K562 (cell line): ENCODE data around the gene CMIP. TPM values are rescaled to one million over a fixed set of nuclear protein-coding genes. Genes with fewer than 3 reads are reported as not detected.

Source experiments
- GABPA ChIP-seq: fragments of 200-800 bp; sonication (Bioruptor generic); conservative IDR thresholded peaks from 2 replicates; pipeline ENCODE4 v1.6.1; 2016; ENCODE audit warnings: low read depth, missing genetic modification characterization, missing compliant biosample characterization
- GTF2E2 ChIP-seq: fragments of 200-800 bp; sonication (Bioruptor generic); IDR thresholded peaks from 2 replicates; pipeline ENCODE4 v1.6.1; 2016; ENCODE audit warnings: missing genetic modification characterization, missing compliant biosample characterization
- HMGN3 ChIP-seq: IDR thresholded peaks from 2 replicates; pipeline ENCODE4 v1.6.1; 2011; ENCODE audit warnings: borderline replicate concordance, low read depth, mild to moderate bottlenecking, mixed read lengths, low read length; ENCODE audit not compliant: insufficient read length; ENCODE audit errors: extremely low read depth
- JUNB ChIP-seq: fragments of 450-650 bp; formaldehyde crosslinking; conservative IDR thresholded peaks from 2 replicates; pipeline ENCODE4 v1.4.0; 2020; ENCODE audit warnings: mild to moderate bottlenecking
- KHSRP ChIP-seq: fragments of 450-650 bp; IDR thresholded peaks from 2 replicates; pipeline ENCODE4 v1.6.1; 2017
- KLF10 ChIP-seq: fragments of 250-450 bp; sonication (Bioruptor Pico); IDR thresholded peaks from 2 replicates; pipeline ENCODE4 v1.6.1; 2021; ENCODE audit warnings: matching md5 sums
- SIN3A ChIP-seq, 2 experiments: fragments of 150-350 bp in 1 of 2; IDR thresholded peaks; 2 replicates each; pipeline ENCODE4 v1.6.1; 2011 to 2016; ENCODE audit warnings: borderline replicate concordance in 2 of 2, low read depth in 2 of 2, low read length in 2 of 2, mild to moderate bottlenecking in 2 of 2, moderate library complexity in 2 of 2; ENCODE audit not compliant: control insufficient read depth in 1 of 2
- ZC3H4 ChIP-seq: sonication (generic); formaldehyde crosslinking; IDR thresholded peaks from 2 replicates; pipeline ENCODE4 v1.9.0; 2021; ENCODE audit warnings: missing genetic modification reagents, borderline replicate concordance
- ZEB2 ChIP-seq: fragments of 450-650 bp; IDR thresholded peaks from 2 replicates; pipeline ENCODE4 v1.6.1; 2016
- ZNF444 ChIP-seq: fragments of 250-450 bp; sonication (Bioruptor Pico); IDR thresholded peaks from 2 replicates; pipeline ENCODE4 v1.4.0; 2020; ENCODE audit warnings: mild to moderate bottlenecking, moderate library complexity
- ZNF79 ChIP-seq: fragments of 250-450 bp; sonication (Bioruptor Pico); IDR thresholded peaks from 2 replicates; pipeline ENCODE4 v1.4.0; 2020; ENCODE audit warnings: low read depth, mild to moderate bottlenecking, moderate library complexity
- polyA plus RNA-seq, 8 experiments: library from polyadenylated mRNA; depleted of rRNA in 4 of 8; stranded (reverse) in 5 of 8; unstranded in 3 of 8; fragments of >200 nt; fragmentation: Nextera tagmentation in 2 of 8; fragmentation: Illumina TruSeq in 1 of 8; extraction: Ambion mirVana in 2 of 8; extraction: Trizol in 1 of 8; gene quantifications; 2 replicates each; pipeline versions ENCODE4 v1.2.1 to v1.2.3, GENCODE V29; 2011 to 2014; ENCODE audit warnings: inconsistent platforms in 1 of 8, missing spikeins in 1 of 8
- total RNA-seq, 7 experiments: library from RNA; depleted of rRNA in 6 of 7; stranded (reverse); fragments of >200 nt in 6 of 7; fragmentation: Illumina TruSeq in 2 of 7; extraction: Trizol in 2 of 7; gene quantifications; 2 replicates each; pipeline versions ENCODE4 v1.2.1 to v1.2.3, GENCODE V29; 2011 to 2021; ENCODE audit warnings: low replicate concordance in 1 of 7
- TF ChIP-seq, protein P1 (sequence below): sonication (generic); formaldehyde crosslinking; IDR thresholded peaks from 2 replicates; pipeline ENCODE4 v1.8.1; 2023; ENCODE audit warnings: mild to moderate bottlenecking, missing genetic modification reagents, moderate library complexity
- TF ChIP-seq, protein P2 (sequence below), 2 experiments: IDR thresholded peaks; 2 replicates each; pipeline ENCODE4 v1.6.1; 2012; ENCODE audit warnings: improper control_type of control experiment in 2 of 2, low read depth in 2 of 2, low read length in 2 of 2, borderline replicate concordance in 1 of 2
- TF ChIP-seq, protein P3 (sequence below): fragments of 450-650 bp; IDR thresholded peaks from 2 replicates; pipeline ENCODE4 v1.6.1; 2016
- TF ChIP-seq, protein P4 (sequence below): fragments of 450-650 bp; formaldehyde crosslinking; IDR thresholded peaks from 2 replicates; pipeline ENCODE4 v1.4.0; 2022; ENCODE audit warnings: missing genetic modification characterization
- TF ChIP-seq, protein P5 (sequence below), 3 experiments: fragments of 200-800 bp in 1 of 3; sonication (Bioruptor generic) in 1 of 3; sonication (generic) in 1 of 3; formaldehyde crosslinking in 1 of 3; IDR thresholded peaks; 2 replicates each; pipeline versions ENCODE4 v1.6.1 to v1.8.0; 2016 to 2022; ENCODE audit warnings: mild to moderate bottlenecking in 2 of 3, missing compliant biosample characterization in 2 of 3, missing genetic modification characterization in 2 of 3, missing genetic modification reagents in 1 of 3

The CMIP gene
- total and polyA plus RNA-seq, 9 of the 15 experiments (the other 6 are each of a cell fraction or from before 2014, with no cell fraction given) = 0.94 to 82.5 (median 10.3) TPM

DNA sequence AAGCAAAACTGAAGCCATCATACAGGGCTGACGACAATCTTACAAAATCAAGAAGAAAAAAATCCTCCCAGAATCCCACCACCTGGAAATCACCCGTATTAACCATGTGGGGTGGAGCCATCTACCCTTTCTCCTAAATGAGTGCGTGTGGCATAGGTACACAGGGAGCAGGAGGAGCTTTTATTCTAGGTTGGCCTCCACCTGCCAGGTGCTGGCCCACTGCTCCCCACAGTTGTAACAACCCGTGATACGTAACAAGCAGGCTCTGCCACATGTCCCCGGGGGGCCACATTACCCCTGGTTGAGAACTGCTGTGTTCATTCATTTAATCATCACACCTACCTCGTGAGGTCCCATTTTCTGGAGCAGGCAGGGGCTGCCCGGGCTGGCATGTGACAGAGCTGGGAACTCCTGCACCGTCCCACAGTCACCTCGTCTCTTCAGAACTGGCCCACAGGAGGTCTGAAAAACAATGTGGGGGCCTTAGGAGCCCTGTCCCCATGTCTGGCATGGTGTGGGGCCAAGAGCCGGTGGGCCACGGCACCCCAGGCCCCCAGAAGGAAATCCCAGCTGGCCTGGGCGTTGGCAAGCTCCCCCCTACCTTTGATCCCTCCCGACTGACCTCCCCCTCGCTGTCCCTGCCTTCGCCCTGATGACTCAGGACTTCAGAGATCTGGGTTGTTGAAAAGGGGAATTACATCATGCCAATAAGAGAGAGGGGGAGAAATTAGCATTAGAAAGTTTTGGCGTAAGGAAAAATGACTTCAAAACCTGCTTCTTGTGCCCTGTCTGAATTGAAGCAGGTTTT is 12.9 kb downstream of the CMIP start (continued):
- TF ChIP-seq HMGN3 (peak; percentile 31), KHSRP (no peak), SIN3A (IDR thresholded peaks at IDR 0.05; ENCODE audit: borderline replicate concordance in 2 of 2, control insufficient read depth in 1 of 2, low read depth in 2 of 2, low read length in 2 of 2) (no peak), ZNF444 (CRISPR knock-in tag) (no peak), GTF2E2 (tag) (no peak), ZEB2 (0 out of 2 replicates have a peak, but pooled peaks have one; percentile 38), JUNB (CRISPR knock-in tag) (peak; percentile 72), ZC3H4 (CRISPR knock-in tag) (no peak), KLF10 (no peak), ZNF79 (CRISPR knock-in tag) (no peak), GABPA (tag) (no peak)
- TF ChIP-seq, protein P1, sequence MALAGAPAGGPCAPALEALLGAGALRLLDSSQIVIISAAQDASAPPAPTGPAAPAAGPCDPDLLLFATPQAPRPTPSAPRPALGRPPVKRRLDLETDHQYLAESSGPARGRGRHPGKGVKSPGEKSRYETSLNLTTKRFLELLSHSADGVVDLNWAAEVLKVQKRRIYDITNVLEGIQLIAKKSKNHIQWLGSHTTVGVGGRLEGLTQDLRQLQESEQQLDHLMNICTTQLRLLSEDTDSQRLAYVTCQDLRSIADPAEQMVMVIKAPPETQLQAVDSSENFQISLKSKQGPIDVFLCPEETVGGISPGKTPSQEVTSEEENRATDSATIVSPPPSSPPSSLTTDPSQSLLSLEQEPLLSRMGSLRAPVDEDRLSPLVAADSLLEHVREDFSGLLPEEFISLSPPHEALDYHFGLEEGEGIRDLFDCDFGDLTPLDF = 0 out of 2 replicates have a peak, but pooled peaks have one; percentile 14
- TF ChIP-seq, protein P2, sequence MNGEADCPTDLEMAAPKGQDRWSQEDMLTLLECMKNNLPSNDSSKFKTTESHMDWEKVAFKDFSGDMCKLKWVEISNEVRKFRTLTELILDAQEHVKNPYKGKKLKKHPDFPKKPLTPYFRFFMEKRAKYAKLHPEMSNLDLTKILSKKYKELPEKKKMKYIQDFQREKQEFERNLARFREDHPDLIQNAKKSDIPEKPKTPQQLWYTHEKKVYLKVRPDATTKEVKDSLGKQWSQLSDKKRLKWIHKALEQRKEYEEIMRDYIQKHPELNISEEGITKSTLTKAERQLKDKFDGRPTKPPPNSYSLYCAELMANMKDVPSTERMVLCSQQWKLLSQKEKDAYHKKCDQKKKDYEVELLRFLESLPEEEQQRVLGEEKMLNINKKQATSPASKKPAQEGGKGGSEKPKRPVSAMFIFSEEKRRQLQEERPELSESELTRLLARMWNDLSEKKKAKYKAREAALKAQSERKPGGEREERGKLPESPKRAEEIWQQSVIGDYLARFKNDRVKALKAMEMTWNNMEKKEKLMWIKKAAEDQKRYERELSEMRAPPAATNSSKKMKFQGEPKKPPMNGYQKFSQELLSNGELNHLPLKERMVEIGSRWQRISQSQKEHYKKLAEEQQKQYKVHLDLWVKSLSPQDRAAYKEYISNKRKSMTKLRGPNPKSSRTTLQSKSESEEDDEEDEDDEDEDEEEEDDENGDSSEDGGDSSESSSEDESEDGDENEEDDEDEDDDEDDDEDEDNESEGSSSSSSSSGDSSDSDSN (IDR thresholded peaks at IDR 0.05; ENCODE audit: borderline replicate concordance in 1 of 2, low read depth in 2 of 2, low read length in 2 of 2) = no peak
- TF ChIP-seq, protein P3, sequence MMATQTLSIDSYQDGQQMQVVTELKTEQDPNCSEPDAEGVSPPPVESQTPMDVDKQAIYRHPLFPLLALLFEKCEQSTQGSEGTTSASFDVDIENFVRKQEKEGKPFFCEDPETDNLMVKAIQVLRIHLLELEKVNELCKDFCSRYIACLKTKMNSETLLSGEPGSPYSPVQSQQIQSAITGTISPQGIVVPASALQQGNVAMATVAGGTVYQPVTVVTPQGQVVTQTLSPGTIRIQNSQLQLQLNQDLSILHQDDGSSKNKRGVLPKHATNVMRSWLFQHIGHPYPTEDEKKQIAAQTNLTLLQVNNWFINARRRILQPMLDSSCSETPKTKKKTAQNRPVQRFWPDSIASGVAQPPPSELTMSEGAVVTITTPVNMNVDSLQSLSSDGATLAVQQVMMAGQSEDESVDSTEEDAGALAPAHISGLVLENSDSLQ = 0 out of 2 replicates have a peak, but pooled peaks have one; percentile 15
- TF ChIP-seq, protein P4, sequence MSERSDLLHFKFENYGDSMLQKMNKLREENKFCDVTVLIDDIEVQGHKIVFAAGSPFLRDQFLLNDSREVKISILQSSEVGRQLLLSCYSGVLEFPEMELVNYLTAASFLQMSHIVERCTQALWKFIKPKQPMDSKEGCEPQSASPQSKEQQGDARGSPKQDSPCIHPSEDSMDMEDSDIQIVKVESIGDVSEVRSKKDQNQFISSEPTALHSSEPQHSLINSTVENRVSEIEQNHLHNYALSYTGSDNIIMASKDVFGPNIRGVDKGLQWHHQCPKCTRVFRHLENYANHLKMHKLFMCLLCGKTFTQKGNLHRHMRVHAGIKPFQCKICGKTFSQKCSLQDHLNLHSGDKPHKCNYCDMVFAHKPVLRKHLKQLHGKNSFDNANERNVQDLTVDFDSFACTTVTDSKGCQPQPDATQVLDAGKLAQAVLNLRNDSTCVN (CRISPR knock-in tag) = 0 out of 2 replicates have a peak, but pooled peaks have one; percentile 55
- TF ChIP-seq, protein P5, sequence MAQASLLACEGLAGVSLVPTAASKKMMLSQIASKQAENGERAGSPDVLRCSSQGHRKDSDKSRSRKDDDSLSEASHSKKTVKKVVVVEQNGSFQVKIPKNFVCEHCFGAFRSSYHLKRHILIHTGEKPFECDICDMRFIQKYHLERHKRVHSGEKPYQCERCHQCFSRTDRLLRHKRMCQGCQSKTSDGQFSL (CRISPR knock-in tag; IDR thresholded peaks at IDR 0.05) = peak; percentile 93
- TF ChIP-seq, protein P5 (tag; IDR thresholded peaks at IDR 0.05) = peak in 1 of 2 experiments; percentile 71; a peak in 1 of 4 replicates
